Brain microvascular endothelial cell (primary cell): ENCODE results near the gene EPHA6.
"Not testable (repeated sequence)": the region's sequence is repeated elsewhere in the genome, so short reads cannot be mapped to it uniquely, and the experiment has no call there.

Source experiments
- DNase-seq: peaks from one replicate; pipeline ENCODE4 v3.0.0-alpha.2; 2020
- H3K27ac ChIP-seq: fragments of 250-450 bp; sonication (Bioruptor Pico); 2 replicates; pipeline ENCODE4 v1.5.1; 2020; ENCODE audit warnings: mild to moderate bottlenecking, moderate library complexity
- H3K27me3 ChIP-seq: fragments of 250-450 bp; sonication (Bioruptor Pico); replicated peaks from 2 replicates; pipeline ENCODE4 v1.5.1; 2020; ENCODE audit warnings: mild to moderate bottlenecking
- H3K36me3 ChIP-seq: fragments of 250-450 bp; sonication (Bioruptor Pico); replicated peaks from 2 replicates; pipeline ENCODE4 v1.5.1; 2020; ENCODE audit warnings: mild to moderate bottlenecking
- H3K4me3 ChIP-seq: 2 replicates; pipeline ENCODE4 v1.5.1; 2011; ENCODE audit warnings: low read depth, mild to moderate bottlenecking, control low read depth, low read length, moderate library complexity
- in situ Hi-C: cut with HindIII; loops from 2 replicates; pipeline ENCODE4 v1.10.0; 2017; ENCODE audit warnings: low sequenced_read_pairs, low pct_ligation_motif_present
- TF ChIP-seq, protein P1 (sequence below): IDR thresholded peaks from 2 replicates; pipeline ENCODE4 v1.5.1; 2011; ENCODE audit warnings: low read depth, mild to moderate bottlenecking, moderate library complexity, low read length, control low read depth, inconsistent platforms; ENCODE audit errors: missing control alignments

EPHA6 gene

DNA sequence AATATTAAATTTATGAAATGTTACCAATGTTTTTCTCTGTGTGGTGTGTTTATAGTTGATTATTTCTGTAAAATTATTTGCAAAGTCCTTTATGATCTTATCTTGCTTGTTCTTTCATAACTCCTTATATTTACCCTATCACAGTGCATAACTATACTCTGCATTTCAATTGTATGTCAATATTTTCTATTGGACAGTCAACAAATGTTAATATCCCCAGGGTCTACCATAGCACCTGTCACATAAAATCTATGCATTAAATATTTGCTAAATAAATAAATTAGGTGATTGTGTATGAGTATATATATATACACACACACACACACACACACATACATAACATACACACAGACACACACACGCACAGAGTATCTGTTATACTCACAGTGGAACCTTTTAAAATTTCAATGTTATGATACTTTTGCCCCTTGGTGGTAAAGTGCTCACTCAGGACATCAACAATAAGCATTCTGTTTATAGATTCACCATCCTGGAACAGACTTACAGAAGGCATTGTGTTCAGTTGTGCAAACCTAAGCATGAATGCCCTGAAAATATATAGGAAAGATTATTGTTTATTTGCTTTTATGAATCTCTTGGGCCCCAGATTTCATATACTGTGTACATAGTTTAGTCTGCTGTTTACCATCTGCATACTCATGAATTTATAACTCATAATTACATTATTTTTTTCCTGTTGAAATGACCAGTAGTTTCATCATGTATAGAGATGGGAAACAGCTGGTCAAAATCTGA lies 443.7 kb downstream of the EPHA6 start:
- DNase-seq: no peak
- in situ Hi-C loops: no loop called here
- TF ChIP-seq, protein P1, sequence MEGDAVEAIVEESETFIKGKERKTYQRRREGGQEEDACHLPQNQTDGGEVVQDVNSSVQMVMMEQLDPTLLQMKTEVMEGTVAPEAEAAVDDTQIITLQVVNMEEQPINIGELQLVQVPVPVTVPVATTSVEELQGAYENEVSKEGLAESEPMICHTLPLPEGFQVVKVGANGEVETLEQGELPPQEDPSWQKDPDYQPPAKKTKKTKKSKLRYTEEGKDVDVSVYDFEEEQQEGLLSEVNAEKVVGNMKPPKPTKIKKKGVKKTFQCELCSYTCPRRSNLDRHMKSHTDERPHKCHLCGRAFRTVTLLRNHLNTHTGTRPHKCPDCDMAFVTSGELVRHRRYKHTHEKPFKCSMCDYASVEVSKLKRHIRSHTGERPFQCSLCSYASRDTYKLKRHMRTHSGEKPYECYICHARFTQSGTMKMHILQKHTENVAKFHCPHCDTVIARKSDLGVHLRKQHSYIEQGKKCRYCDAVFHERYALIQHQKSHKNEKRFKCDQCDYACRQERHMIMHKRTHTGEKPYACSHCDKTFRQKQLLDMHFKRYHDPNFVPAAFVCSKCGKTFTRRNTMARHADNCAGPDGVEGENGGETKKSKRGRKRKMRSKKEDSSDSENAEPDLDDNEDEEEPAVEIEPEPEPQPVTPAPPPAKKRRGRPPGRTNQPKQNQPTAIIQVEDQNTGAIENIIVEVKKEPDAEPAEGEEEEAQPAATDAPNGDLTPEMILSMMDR: no peak

DNA sequence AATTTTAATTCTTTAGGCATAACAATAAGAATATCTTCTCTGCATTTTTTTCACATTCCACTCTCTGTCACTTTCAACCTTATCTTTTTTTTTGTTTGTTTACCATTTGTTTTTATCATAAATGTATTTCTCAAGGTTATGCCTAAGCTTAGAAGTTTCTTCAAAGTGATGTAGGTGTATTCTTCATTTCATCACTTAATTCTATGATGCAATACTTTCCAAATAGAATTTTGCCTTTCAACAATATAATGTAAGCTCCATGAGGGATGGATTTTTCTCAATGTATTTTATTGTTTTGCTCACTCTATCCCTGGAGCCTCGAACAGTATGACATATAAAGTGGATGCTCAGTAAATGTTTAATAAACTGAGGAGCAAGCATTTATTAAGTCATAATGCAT lies 444.9 kb downstream of the EPHA6 start:
- H3K27me3 ChIP-seq: no peaks in the 10 kb centered on the region
- no peaks in the 10 kb centered on the region for H3K36me3 ChIP-seq
- no peak overlapping the region for H3K4me3 ChIP-seq
- no peak for DNase-seq
- in situ Hi-C loops: no loop called here
- no peak overlapping the region for H3K27ac ChIP-seq
- TF ChIP-seq, protein P1: no peak

More for the DNA sequence above, 443.7 kb downstream of the EPHA6 start:
- H3K27ac ChIP-seq: no peak overlapping the region
- H3K4me3 ChIP-seq: no peak overlapping the region
- no peaks in the 10 kb centered on the region for H3K36me3 ChIP-seq
- no peaks in the 10 kb centered on the region for H3K27me3 ChIP-seq

DNA sequence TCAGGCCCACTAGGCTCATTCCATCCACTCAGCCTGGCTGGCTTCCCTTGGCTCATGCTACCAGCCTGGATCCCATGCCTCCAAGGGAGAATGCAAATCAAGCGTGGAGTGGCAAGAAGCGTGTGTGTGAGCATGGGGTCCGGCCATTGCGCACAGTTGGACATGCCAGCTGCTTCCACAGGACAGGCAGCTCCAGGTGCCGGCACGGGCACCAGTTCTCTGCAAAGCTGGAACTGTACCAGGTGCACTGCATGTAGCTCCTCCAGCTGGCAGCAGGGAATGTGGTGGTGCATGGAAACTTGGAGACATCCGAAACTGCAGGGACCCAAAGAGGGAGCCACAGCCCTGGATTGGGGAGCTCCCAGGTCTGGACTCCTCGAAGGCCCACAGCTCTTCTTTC lies 449.8 kb downstream of the EPHA6 start:
- no peak overlapping the region for H3K27ac ChIP-seq
- no peaks in the 10 kb centered on the region for H3K27me3 ChIP-seq
- H3K36me3 ChIP-seq: no peaks in the 10 kb centered on the region
- no peak for DNase-seq
- in situ Hi-C loops: no loop called here
- H3K4me3 ChIP-seq: no peak overlapping the region
- TF ChIP-seq, protein P1: no peak

DNA sequence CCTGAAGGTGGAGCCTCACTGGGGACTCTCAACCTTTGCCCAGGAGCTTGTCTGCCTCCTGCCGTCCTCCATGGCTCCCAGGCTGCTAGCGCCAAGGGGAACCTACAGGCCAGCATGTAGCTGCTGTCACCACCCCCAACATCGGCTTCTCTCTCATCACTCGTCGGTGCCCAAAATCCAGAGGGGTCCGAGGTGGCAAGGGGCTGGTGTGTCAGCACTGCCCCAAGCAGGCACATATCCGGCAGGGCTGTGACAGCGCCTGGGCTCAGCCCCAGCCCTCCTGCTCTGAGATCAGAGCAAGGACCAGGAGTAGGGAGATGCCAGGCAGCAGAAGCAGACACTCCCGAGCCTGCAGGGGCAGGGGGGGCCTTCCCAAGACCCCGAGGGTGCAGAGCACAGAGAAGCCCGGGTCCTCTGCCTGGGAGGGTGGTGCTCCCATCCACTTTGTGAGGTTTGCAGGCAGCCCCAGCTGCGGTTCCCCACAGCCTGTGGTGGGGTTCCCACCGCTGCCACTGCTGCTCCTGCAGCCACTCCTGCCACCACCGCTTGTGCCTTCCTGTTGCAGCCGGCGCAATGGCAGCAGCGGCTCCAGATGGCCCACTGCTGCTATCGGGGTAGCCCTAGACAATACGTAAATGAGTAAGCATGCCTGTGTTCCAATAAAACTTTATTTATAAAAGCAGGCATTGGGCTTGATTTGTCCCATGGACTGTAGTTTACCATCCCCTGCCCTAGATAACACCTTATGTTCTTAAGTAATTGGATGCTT lies 451.0 kb downstream of the EPHA6 start:
- H3K36me3 ChIP-seq: no peaks in the 10 kb centered on the region
- DNase-seq: no peak
- H3K4me3 ChIP-seq: no peak overlapping the region
- in situ Hi-C loops: no loop called here
- TF ChIP-seq, protein P1: no peak
- no peak overlapping the region for H3K27ac ChIP-seq
- H3K27me3 ChIP-seq: no peaks in the 10 kb centered on the region

DNA sequence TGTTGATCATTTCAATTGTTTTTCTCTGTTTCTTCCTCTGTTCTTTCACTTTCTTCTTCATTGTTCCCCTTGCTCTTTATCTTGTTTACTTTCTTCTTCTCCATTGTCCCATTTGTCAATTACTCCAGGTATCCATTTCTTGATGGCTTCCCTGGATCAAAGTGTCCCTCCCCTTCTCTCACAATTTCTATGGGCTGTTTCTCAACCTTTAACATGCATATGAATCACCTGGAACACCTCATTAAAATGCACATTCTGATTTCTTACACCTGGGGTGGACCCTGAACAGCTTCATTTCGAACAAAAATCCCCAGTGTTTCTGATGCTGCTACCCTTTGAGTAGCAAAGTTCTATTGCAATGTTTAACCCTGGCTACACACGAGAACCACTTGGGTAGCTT lies 454.8 kb downstream of the EPHA6 start:
- Histone ChIP-seq H3K27ac (no peak overlapping the region), H3K4me3 (no peak overlapping the region), H3K27me3 (no peaks in the 10 kb centered on the region), H3K36me3 (no peaks in the 10 kb centered on the region)
- TF ChIP-seq, protein P1: no peak
- in situ Hi-C loops: no loop called here
- no peak for DNase-seq

DNA sequence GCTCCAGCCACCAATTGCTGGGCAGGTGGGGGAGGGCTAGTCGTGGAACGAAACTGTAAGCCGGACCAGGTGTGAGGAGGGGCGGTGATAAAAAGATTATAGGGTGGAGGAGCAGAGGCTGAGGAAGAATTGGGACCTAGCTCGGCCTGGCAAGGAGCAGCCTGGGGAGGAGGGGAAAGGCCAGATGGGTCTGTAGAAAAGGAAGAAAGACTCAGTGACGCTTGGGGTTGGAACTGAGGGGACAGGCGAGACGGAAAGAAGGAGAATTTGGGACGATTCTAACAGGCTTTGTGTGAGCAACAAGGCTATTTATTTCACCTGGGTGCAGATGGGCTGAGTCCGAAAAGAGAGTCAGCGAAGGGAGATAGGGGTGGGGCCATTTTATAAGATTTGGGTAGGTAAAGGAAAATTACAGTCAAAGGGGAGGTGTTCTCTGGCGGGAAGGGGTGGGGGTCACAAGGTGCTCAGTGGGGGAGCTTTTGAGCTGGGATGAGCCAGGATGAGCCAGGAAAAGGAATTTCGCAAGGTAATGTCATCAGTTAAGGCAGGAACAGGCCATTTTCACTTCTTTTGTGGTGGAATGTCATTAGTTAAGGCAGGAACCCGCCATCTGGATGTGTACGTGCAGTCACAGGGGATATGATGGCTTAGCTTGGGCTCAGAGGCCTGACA lies 462.6 kb downstream of the EPHA6 start:
- H3K27ac ChIP-seq, H3K27me3 ChIP-seq, H3K4me3 ChIP-seq, in situ Hi-C loops, DNase-seq, H3K36me3 ChIP-seq: not testable (repeated sequence)
